HL-60 (cell line): Measurements from ENCODE around the gene PTPRN2.

ENCODE experiments used
- DNase-seq, 2 experiments: peaks; one replicate each; pipeline ENCODE4 v3.0.0-alpha.2; 2010 to 2020; ENCODE audit warnings: low read depth in 1 of 2, low spot score in 1 of 2
- H3K27ac ChIP-seq: fragments of 250-450 bp; sonication (Bioruptor Pico); replicated peaks from 2 replicates; pipeline ENCODE4 v1.5.1; 2020; ENCODE audit warnings: mild to moderate bottlenecking, moderate library complexity
- H3K27me3 ChIP-seq: fragments of 250-450 bp; sonication (Bioruptor Pico); 2 replicates; pipeline ENCODE4 v1.5.1; 2021; ENCODE audit warnings: mild to moderate bottlenecking, moderate library complexity; ENCODE audit not compliant: insufficient read depth, poor library complexity, severe bottlenecking
- H3K4me3 ChIP-seq: replicated peaks from 2 replicates; pipeline ENCODE4 v1.5.1; 2011; ENCODE audit warnings: mild to moderate bottlenecking, control low read depth, low read length; ENCODE audit not compliant: insufficient read depth
- GABPA ChIP-seq: IDR thresholded peaks from 2 replicates; pipeline ENCODE4 v1.6.1; 2012; ENCODE audit warnings: low read depth
- POLR2AphosphoS5 ChIP-seq: IDR thresholded peaks from 2 replicates; pipeline ENCODE4 v1.6.1; 2012; ENCODE audit warnings: low read depth
- SPI1 ChIP-seq: IDR thresholded peaks from 2 replicates; pipeline ENCODE4 v1.6.1; 2012; ENCODE audit warnings: low read depth, mild to moderate bottlenecking, borderline replicate concordance
- TF ChIP-seq, protein P1 (sequence below): IDR thresholded peaks from 2 replicates; pipeline ENCODE4 v1.6.1; 2012; ENCODE audit warnings: low read depth; ENCODE audit not compliant: insufficient replicate concordance
- TF ChIP-seq, protein P2 (sequence below): IDR thresholded peaks from one replicate; pipeline ENCODE4 v1.5.1; 2011; ENCODE audit warnings: low read length, control low read depth, inconsistent platforms; ENCODE audit not compliant: insufficient read depth

Gene PTPRN2

DNA sequence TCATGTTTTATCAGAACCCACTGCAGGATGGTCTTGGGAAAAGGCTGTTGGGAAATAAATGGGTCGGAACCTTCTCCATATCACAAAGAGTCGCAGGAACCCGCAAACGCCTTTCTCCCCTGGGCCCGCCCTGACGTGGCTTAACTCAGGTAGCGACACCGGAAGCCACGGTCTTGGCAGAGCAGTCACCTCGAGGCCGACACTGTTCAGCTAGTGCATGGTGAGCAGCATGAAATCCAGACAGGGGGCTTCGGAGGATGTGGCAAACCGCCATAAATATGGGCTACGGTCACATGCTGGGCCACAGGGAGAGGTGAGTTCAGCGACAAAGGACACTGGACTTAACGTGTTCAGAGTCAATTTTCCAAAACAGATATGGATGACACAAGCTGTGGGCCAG is 421.9 kb downstream of the PTPRN2 start:
- H3K27ac ChIP-seq: no peak overlapping the region
- no peak for DNase-seq
- TF ChIP-seq GABPA (no peak), POLR2AphosphoS5 (no peak)
- TF ChIP-seq, protein P1, sequence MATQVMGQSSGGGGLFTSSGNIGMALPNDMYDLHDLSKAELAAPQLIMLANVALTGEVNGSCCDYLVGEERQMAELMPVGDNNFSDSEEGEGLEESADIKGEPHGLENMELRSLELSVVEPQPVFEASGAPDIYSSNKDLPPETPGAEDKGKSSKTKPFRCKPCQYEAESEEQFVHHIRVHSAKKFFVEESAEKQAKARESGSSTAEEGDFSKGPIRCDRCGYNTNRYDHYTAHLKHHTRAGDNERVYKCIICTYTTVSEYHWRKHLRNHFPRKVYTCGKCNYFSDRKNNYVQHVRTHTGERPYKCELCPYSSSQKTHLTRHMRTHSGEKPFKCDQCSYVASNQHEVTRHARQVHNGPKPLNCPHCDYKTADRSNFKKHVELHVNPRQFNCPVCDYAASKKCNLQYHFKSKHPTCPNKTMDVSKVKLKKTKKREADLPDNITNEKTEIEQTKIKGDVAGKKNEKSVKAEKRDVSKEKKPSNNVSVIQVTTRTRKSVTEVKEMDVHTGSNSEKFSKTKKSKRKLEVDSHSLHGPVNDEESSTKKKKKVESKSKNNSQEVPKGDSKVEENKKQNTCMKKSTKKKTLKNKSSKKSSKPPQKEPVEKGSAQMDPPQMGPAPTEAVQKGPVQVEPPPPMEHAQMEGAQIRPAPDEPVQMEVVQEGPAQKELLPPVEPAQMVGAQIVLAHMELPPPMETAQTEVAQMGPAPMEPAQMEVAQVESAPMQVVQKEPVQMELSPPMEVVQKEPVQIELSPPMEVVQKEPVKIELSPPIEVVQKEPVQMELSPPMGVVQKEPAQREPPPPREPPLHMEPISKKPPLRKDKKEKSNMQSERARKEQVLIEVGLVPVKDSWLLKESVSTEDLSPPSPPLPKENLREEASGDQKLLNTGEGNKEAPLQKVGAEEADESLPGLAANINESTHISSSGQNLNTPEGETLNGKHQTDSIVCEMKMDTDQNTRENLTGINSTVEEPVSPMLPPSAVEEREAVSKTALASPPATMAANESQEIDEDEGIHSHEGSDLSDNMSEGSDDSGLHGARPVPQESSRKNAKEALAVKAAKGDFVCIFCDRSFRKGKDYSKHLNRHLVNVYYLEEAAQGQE: no peak
- H3K27me3 ChIP-seq: no peaks in the 10 kb centered on the region
- no peak overlapping the region for H3K4me3 ChIP-seq

DNA sequence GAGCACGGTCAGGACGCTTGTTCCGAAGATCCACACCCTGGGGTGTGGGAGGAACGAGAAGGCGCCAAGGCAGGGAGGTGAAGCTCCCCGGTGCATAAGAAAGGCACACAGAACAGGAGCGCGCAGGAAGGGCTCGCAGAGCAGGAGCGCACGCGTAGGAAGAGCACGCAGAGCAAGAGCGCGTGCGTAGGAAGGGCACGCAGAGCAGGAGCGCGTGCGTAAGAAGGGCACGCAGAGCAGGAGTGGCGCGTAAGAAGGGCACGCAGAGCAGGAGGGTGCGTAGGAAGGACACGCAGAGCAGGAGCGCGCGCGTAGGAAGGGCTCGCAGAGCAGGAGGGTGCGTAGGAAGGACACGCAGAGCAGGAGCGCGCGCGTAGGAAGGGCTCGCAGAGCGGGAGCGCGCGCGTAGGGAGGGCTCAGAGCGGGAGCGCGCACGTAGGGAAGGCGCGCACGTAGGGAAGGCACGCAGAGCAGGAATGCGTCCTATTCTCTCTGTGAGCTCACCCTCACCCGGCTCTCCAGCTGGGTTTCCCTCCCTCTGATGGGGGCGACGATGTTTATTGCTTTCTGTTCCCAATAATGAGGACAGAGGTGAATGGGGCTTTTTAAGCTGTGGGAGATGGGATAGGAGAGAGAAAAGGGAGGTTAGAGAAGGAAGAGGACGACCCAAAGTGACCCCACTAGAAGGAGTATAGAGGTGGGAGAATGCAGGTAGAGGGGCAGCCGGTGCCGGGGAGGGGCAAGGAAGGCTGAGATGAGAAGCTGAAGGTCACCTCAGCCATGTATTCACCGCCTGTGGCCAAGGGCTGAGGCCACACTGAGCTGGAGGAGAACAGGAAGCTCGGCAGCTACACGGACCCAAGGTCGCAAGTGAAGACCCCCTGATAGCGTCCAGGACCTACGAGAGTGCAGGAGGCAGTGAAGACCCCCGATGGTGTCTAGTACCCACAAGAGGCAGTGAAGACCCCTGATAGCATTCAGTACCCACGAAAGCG is 423.2 kb downstream of the PTPRN2 start:
- no peak overlapping the region for H3K27ac ChIP-seq
- no peak overlapping the region for H3K4me3 ChIP-seq
- no peaks in the 10 kb centered on the region for H3K27me3 ChIP-seq
- DNase-seq: no peak
- TF ChIP-seq, protein P2, sequence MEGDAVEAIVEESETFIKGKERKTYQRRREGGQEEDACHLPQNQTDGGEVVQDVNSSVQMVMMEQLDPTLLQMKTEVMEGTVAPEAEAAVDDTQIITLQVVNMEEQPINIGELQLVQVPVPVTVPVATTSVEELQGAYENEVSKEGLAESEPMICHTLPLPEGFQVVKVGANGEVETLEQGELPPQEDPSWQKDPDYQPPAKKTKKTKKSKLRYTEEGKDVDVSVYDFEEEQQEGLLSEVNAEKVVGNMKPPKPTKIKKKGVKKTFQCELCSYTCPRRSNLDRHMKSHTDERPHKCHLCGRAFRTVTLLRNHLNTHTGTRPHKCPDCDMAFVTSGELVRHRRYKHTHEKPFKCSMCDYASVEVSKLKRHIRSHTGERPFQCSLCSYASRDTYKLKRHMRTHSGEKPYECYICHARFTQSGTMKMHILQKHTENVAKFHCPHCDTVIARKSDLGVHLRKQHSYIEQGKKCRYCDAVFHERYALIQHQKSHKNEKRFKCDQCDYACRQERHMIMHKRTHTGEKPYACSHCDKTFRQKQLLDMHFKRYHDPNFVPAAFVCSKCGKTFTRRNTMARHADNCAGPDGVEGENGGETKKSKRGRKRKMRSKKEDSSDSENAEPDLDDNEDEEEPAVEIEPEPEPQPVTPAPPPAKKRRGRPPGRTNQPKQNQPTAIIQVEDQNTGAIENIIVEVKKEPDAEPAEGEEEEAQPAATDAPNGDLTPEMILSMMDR: no peak
- TF ChIP-seq SPI1: no peak
- TF ChIP-seq GABPA: no peak
- no peak for TF ChIP-seq POLR2AphosphoS5
- TF ChIP-seq, protein P1: no peak

DNA sequence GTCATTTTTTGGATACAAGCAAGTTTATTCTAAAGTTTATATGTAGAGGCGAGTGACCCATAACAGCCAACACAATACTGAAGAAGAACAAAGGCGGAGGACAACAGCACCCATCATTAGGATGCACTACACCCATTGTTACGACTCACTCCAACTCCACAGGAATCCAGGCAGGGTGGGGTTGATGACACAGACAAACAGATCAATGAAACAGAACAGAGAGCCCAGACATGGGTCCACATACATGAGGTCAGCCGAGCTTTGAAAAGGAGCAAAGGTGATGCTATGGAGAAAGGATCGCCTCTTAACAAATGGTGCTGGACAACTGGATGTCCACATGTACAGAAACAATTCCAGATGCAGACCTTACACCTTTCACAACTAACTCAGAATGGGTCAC is 426.4 kb downstream of the PTPRN2 start:
- no peak for TF ChIP-seq SPI1
- TF ChIP-seq, protein P2: no peak
- TF ChIP-seq GABPA: no peak
- TF ChIP-seq, protein P1: no peak
- no peak for TF ChIP-seq POLR2AphosphoS5
- no peaks in the 10 kb centered on the region for H3K27me3 ChIP-seq
- no peak overlapping the region for H3K27ac ChIP-seq
- H3K4me3 ChIP-seq: no peak overlapping the region
- no peak for DNase-seq
